Measurements from ENCODE around the gene SNAP29.
"Not testable (repeated sequence)": the region's sequence is repeated elsewhere in the genome, so short reads cannot be mapped to it uniquely, and the experiment has no call there.

DNA sequence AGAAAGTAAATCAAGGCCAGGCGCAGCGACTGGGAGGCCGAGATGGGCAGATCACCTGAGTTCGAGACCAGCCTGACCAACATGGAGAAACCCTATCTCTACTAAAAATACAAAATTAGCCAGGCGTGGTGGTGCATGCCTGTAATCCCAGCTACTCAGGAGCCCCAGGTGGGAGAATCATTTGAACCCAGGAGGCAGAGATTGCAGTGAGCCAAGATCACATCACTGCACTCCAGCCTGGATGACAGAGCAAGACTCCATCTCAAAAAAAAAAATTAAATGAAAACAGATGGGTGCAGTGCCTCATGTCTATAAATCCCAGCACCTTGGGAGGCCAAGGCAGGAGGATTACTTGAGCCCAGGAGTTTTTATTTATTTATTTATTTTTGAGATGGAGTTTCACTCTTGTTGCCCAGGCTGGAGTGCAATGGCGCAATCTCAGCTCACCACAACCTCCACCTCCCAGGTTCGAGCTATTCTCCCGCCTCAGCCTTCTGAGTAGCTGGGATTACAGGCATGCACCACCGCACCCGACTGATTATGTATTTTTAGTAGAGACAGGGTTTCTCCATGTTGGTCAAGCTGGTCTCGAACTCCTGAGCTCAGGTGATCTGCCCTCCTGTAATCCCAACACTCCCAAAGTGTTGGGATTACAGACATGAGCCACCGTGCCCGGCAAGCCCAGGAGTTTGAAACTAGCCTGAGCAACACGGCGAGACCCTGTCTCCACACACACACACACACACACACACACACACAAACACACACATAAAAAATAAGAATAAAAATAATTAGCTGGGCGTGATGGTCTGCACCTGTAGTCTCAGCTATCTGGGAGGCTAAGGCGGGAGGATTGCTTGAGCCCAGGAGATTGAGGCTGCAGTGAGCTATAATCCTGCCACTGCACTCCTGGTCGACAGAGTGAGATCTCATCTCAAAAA, 42.6 kb downstream of the SNAP29 start:
- TF ChIP-seq, protein P1, sequence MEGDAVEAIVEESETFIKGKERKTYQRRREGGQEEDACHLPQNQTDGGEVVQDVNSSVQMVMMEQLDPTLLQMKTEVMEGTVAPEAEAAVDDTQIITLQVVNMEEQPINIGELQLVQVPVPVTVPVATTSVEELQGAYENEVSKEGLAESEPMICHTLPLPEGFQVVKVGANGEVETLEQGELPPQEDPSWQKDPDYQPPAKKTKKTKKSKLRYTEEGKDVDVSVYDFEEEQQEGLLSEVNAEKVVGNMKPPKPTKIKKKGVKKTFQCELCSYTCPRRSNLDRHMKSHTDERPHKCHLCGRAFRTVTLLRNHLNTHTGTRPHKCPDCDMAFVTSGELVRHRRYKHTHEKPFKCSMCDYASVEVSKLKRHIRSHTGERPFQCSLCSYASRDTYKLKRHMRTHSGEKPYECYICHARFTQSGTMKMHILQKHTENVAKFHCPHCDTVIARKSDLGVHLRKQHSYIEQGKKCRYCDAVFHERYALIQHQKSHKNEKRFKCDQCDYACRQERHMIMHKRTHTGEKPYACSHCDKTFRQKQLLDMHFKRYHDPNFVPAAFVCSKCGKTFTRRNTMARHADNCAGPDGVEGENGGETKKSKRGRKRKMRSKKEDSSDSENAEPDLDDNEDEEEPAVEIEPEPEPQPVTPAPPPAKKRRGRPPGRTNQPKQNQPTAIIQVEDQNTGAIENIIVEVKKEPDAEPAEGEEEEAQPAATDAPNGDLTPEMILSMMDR (IDR thresholded peaks at IDR 0.05) = not testable (repeated sequence)
- not testable (repeated sequence) for TF ChIP-seq ZFX (IDR thresholded peaks at IDR 0.05; ENCODE audit: borderline replicate concordance)
